Psoas muscle (tissue), 8 donors: ENCODE results near the gene UMODL1. TPM values are rescaled to one million over a fixed set of nuclear protein-coding genes. Genes with fewer than 3 reads are reported as not detected.

Experiments used
- ATAC-seq, 4 donors: fragments of 200-7000 bp; cut with Tn5 transposase; one replicate each; pipeline ENCODE4 v1.9.1; 2020; ENCODE audit warnings: moderate library complexity in 3 of 4, mild to moderate bottlenecking in 2 of 4
- DNase-seq, 2 donors: peaks; one replicate each; pipeline ENCODE4 v3.0.0-alpha.2; 2020
- H3K27ac ChIP-seq: fragments of 200-600 bp; one replicate; pipeline ENCODE4 v1.8.0; 2022
- H3K27me3 ChIP-seq, 3 donors: fragments of 200-600 bp in 1 of 3; one replicate each; pipeline versions ENCODE4 v1.6.1 to v1.8.0; 2013 to 2022; ENCODE audit warnings: low read length in 2 of 3, mild to moderate bottlenecking in 2 of 3, moderate library complexity in 1 of 3; ENCODE audit not compliant: insufficient read depth in 3 of 3
- H3K36me3 ChIP-seq, 2 donors: fragments of 200-600 bp in 1 of 2; one replicate each; pipeline versions ENCODE4 v1.6.1 to v1.8.0; 2013 to 2022; ENCODE audit warnings: low read depth in 1 of 2, mild to moderate bottlenecking in 1 of 2, moderate library complexity in 1 of 2; ENCODE audit not compliant: insufficient read depth in 1 of 2
- H3K4me1 ChIP-seq: fragments of 200-600 bp; one replicate; pipeline ENCODE4 v1.8.0; 2022
- H3K4me3 ChIP-seq: fragments of 200-600 bp; one replicate; pipeline ENCODE4 v1.8.0; 2022; ENCODE audit warnings: mild to moderate bottlenecking
- H3K9me3 ChIP-seq: fragments of 200-600 bp; one replicate; pipeline ENCODE4 v1.8.0; 2022
- WGBS, 3 donors: extraction: QIAGEN DNeasy Blood & Tissue Kit; methylation state at CpG; one replicate each; pipeline versions ENCODE4 v1.1.6 to v1.1.7; 2013; 5-methylcytosine and 5-hydroxymethylcytosine counted together
- intact Hi-C, 2 donors: fragments of 100-400 bp; cut with DNase I; formaldehyde crosslinking; loops; one replicate each; pipeline versions ENCODE4 v1.11.0 to v1.14.2; 2022
- polyA plus RNA-seq, 3 donors: library from polyadenylated mRNA; stranded (reverse); fragments of 200-250 nt; gene quantifications; one replicate each; pipeline ENCODE4 v1.2.3, GENCODE V29; 2013
- total RNA-seq, 4 donors: library from RNA; stranded (reverse); fragmentation: NEBNext Ultra II Directional in 2 of 4; extraction: Animal tissue kit (Norgen Biotek cat#: 25700) in 2 of 4; gene quantifications; one replicate each; pipeline versions ENCODE4 v1.2.1 to v1.2.4, GENCODE V29; 2021 to 2023
- TF ChIP-seq, protein P1 (sequence below): fragments of 200-600 bp; IDR thresholded peaks from one replicate; pipeline ENCODE4 v1.8.0; 2022; ENCODE audit warnings: antibody characterized with exemption
- donor health status: healthy with polysubstance abuse.
- donor health status: DM: no; HTN: no; CAD: no; lungs with moderate emphysema.
- donor health status: Bipolar disorder and iron deficiency.
- donor health status: healthy.
- donor health status: DM: yes; HTN: yes; CAD: no.
- donor health status: DM: no; HTN: no; CAD: no.
- donor health status: DM: no; HTN: no; CAD: no.
- donor health status: DM: yes; HTN: yes; CAD: no.

The UMODL1 gene
- total and polyA plus RNA-seq, 7 donors, result not detected

DNA sequence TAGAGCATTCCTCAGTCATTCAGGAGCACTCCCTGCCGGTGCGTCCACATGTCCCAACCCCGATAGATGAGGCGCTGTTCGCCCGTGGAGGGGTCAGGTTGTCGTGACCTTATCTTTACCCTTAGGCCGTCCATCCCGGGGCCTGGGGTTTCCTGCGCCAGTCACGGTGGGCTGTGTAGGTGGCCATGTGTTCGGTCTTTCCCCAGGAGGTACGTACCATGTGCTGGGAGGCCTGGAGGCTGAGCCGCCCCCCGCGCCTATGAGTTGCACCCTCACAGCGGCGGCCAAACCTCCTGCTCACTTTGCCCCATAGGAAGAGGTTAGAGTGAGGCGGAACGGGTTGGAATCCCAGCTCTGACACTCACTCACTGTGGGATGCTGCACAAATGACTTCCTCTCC is 35.3 kb downstream of the UMODL1 start:
- WGBS, 3 donors, result 86 to 92% (median 87%) methylated on average over 20 of the region's 20 CpGs
- Histone ChIP-seq H3K4me3 (no peak overlapping the region), H3K27ac (no peak overlapping the region), H3K9me3 (no peaks in the 10 kb centered on the region), H3K4me1 (no peaks in the 10 kb centered on the region), H3K27me3 (peaks cover 0 to 8% (median 3%) of the 10 kb centered on the region in 3 donors), H3K36me3 (no peaks in the 10 kb centered on the region)
- no peak for ATAC-seq
- TF ChIP-seq, protein P1, sequence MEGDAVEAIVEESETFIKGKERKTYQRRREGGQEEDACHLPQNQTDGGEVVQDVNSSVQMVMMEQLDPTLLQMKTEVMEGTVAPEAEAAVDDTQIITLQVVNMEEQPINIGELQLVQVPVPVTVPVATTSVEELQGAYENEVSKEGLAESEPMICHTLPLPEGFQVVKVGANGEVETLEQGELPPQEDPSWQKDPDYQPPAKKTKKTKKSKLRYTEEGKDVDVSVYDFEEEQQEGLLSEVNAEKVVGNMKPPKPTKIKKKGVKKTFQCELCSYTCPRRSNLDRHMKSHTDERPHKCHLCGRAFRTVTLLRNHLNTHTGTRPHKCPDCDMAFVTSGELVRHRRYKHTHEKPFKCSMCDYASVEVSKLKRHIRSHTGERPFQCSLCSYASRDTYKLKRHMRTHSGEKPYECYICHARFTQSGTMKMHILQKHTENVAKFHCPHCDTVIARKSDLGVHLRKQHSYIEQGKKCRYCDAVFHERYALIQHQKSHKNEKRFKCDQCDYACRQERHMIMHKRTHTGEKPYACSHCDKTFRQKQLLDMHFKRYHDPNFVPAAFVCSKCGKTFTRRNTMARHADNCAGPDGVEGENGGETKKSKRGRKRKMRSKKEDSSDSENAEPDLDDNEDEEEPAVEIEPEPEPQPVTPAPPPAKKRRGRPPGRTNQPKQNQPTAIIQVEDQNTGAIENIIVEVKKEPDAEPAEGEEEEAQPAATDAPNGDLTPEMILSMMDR, result no peak
- intact Hi-C loops, result no loop called here
- no peak for DNase-seq

DNA sequence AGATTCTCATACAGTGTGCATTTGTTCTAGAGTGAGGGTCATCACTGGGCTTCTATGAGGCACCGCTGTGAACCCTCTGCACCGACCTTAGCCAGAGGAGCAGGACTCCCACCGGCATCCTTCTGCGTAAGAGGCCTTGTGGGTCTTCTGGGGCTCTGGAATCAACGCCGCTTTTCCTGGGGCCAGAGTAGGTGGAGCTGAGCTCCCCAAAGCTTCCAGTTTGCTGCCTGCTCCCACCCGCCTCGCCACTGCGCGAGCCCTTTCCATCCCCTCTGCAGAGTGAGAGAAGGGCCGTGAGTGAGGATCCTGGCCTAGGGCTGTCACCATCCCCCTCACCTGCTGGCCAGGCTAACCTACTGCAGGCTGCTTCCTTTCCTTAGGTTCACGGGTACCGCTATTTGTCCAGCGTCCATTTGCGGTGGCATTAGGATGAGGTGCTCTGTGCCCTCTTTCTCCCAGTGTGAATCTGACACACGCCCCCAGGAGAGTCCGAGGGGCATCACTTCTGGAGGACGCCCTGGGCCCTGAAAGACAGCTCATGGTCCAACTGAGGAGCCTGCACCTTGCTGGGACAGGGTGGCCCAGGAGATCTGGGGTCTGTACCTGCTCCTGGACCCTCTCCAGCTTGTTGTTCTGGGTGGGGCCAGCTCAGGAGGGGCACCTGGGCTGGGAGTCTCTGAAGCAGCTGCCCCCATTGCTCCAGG is 36.2 kb downstream of the UMODL1 start:
- H3K9me3 ChIP-seq, result no peaks in the 10 kb centered on the region
- H3K36me3 ChIP-seq, result no peaks in the 10 kb centered on the region
- H3K27me3 ChIP-seq, result peaks cover 0 to 8% (median 3%) of the 10 kb centered on the region in 3 donors
- intact Hi-C loops, result no loop called here
- no peaks in the 10 kb centered on the region for H3K4me1 ChIP-seq
- DNase-seq, result no peak
- TF ChIP-seq, protein P1, result no peak
- H3K4me3 ChIP-seq, result no peak overlapping the region
- ATAC-seq, result no peak
- no peak overlapping the region for H3K27ac ChIP-seq
- WGBS, 3 donors, result 78 to 85% (median 82%) methylated on average over 18 of the region's 18 CpGs

DNA sequence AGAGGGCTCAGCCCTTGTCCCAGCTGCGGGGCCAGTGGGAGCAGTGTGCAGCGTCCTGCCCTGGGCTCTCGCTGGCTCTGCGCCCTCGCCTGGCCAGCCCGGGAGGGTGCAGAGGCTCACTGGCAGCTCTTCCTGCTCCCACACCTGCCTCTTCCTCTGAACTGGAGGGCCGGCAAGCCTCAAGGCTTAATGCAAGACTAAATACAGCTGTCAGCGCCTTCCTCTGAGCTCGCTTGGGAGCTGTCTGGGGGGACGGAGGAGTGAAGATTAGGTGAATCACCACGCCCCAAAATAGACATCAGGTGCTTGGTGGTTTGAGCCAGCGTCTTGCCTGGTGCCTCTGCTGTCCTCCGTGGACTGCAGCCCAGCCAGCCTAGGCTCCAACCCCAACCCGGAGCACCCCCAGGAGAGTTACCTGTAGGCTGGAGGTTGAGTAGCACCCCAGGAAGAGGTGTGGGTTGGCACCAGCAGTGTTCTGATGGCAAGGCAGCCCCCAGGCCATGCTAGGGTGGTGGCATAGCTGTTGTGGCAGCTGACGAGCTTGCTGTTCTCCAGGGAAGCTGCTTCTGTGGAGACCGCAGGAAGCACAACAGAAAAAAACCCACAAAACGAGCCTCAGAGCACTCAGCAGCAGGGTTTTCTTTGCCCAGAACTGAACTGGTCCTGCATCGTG is 36.9 kb downstream of the UMODL1 start:
- Histone ChIP-seq H3K27ac (no peak overlapping the region), H3K4me3 (no peak overlapping the region), H3K27me3 (peaks cover 0 to 12% (median 5%) of the 10 kb centered on the region in 3 donors), H3K4me1 (no peaks in the 10 kb centered on the region), H3K9me3 (no peaks in the 10 kb centered on the region), H3K36me3 (no peaks in the 10 kb centered on the region)
- ATAC-seq (peak; percentile 85 to 94 (median 91)), DNase-seq (peak; percentile 63 to 70)
- TF ChIP-seq, protein P1, result peak; percentile 56
- intact Hi-C loops, result no loop called here
- 18 to 22% (median 21%) methylated on average over 18 of the region's 18 CpGs for WGBS, 3 donors

DNA sequence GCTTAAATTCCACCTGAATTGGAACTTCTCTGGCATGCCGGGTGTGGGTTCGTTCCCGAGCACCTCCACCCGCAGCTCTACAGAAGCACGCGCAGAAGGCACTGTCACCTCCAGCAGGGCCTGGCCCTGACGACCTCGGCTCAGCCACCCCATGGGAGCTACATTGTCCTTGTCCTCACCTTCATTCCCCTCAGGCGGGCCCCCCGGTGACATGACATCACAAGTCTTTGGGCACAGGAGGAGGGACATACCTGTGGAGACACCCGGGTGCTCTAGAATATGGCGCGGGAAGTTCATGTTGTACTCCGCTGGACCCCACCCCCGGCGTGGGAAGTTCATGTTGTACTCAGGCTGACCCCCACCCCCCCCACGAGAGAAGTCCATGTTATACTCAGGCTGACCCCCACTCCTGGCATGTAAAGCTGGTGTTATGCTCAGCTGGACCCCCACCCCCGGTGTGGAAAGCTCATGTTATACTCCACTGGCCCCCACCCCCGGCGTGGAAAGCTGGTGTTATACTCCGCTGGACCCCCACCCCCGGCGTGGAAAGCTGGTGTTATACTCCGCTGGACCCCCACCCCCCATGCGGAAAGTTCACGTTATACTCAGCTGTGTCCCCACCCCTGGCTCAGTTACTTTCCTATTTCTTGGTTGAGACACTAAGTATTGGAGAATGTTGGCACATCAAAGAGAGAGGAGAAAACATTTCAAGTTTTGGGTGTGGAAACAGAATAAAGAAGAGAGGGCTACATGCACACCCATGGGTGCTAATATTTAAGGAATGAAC is 37.6 kb downstream of the UMODL1 start:
- H3K27ac ChIP-seq, result no peak overlapping the region
- 79 to 87% (median 84%) methylated on average over 26 of the region's 26 CpGs for WGBS, 3 donors
- ATAC-seq, result no peak
- peak in 1 of 2 donors; percentile 32 for DNase-seq
- no peaks in the 10 kb centered on the region for H3K9me3 ChIP-seq
- H3K4me3 ChIP-seq, result no peak overlapping the region
- no peaks in the 10 kb centered on the region for H3K36me3 ChIP-seq
- TF ChIP-seq, protein P1, result no peak
- intact Hi-C loops, result no loop called here
- H3K4me1 ChIP-seq, result no peaks in the 10 kb centered on the region
- peaks cover 0 to 16% (median 5%) of the 10 kb centered on the region in 3 donors for H3K27me3 ChIP-seq
